Effector memory CD8-positive, alpha-beta T cell (primary cell): ENCODE results near the gene CLK1.
"Not testable (repeated sequence)": the region's sequence is repeated elsewhere in the genome, so short reads cannot be mapped to it uniquely, and the experiment has no call there.

ENCODE experiments used
- ATAC-seq: fragments of 150-1000 bp; cut with Tn5 transposase; replicated peaks from 2 replicates; pipeline ENCODE4 v1.10.0; 2021; ENCODE audit warnings: mild to moderate bottlenecking, moderate library complexity
- DNase-seq, 3 experiments: peaks; one replicate each; pipeline ENCODE4 v3.0.0; 2021
- H3K27ac Mint-ChIP-seq, 2 donors: one replicate each; pipeline ENCODE4 v1.8.0; 2022; ENCODE audit warnings: mild to moderate bottlenecking in 2 of 2, mixed read lengths in 2 of 2, moderate library complexity in 2 of 2
- H3K27me3 Mint-ChIP-seq, 2 donors: one replicate each; pipeline ENCODE4 v1.8.0; 2022; ENCODE audit warnings: mixed read lengths in 2 of 2
- H3K36me3 Mint-ChIP-seq: one replicate; pipeline ENCODE4 v1.8.0; 2022; ENCODE audit warnings: mild to moderate bottlenecking, moderate library complexity, mixed read lengths; ENCODE audit not compliant: insufficient read depth
- H3K4me1 Mint-ChIP-seq, 2 donors: one replicate each; pipeline ENCODE4 v1.8.0; 2022; ENCODE audit warnings: low read depth in 2 of 2, mixed read lengths in 2 of 2
- H3K4me3 Mint-ChIP-seq, 2 donors: one replicate each; pipeline ENCODE4 v1.8.0; 2022; ENCODE audit warnings: mild to moderate bottlenecking in 2 of 2, mixed read lengths in 2 of 2, moderate library complexity in 2 of 2
- H3K9me3 Mint-ChIP-seq, 2 donors: one replicate each; pipeline ENCODE4 v1.8.0; 2022; ENCODE audit warnings: mixed read lengths in 2 of 2
- total RNA-seq, 9 experiments: gene quantifications; one replicate each; lab custom pipeline; 2026; lab: John Stamatoyannopoulos, UW

CLK1 gene
- total RNA-seq: 165 to 1,156 (median 398) reads per million in 9 experiments

GRCh38 chr2:200864176-200865034 is at the start of gene CLK1:
Gene CLK1 (minus strand): TSS chr2:200864658. CDS start chr2:200861862, 2,796 bp downstream.
- ATAC-seq: peak; percentile 80
- H3K36me3 Mint-ChIP-seq: peaks cover 55% of the 10 kb centered on the region
- H3K9me3 Mint-ChIP-seq: no peaks in the 10 kb centered on the region
- peak; percentile 93 to 95 (median 94) for DNase-seq
- peaks cover 29 to 31% of the 10 kb centered on the region in 2 donors for H3K4me1 Mint-ChIP-seq
- H3K4me3 Mint-ChIP-seq: peak within 1 kb of the TSS; percentile 81 to 92
- H3K27ac Mint-ChIP-seq: peak within 1 kb of the TSS; percentile 100
- no peaks in the 10 kb centered on the region for H3K27me3 Mint-ChIP-seq

GRCh38 chr2:200913654-200914053 is 49.2 kb upstream of the CLK1 start:
- no peak for DNase-seq
- no peak overlapping the region for H3K27ac Mint-ChIP-seq
- ATAC-seq: no peak
- no peaks in the 10 kb centered on the region for H3K9me3 Mint-ChIP-seq
- no peaks in the 10 kb centered on the region for H3K27me3 Mint-ChIP-seq
- peaks cover 87% of the 10 kb centered on the region for H3K36me3 Mint-ChIP-seq
- H3K4me1 Mint-ChIP-seq: no peaks in the 10 kb centered on the region
- no peak overlapping the region for H3K4me3 Mint-ChIP-seq

- Mint-ChIP-seq H3K9me3 (no peaks in the 10 kb centered on the region), H3K27me3 (no peaks in the 10 kb centered on the region), H3K4me1 (no peaks in the 10 kb centered on the region), H3K4me3 (no peak overlapping the region), H3K27ac (no peak overlapping the region), H3K36me3 (peaks cover 68% of the 10 kb centered on the region)
- ATAC-seq (no peak), DNase-seq (no peak)
Observed at GRCh38 chr2:200909958-200910357, 45.5 kb upstream of the CLK1 start.

GRCh38 chr2:200905618-200906296 is 41.3 kb upstream of the CLK1 start:
- no peaks in the 10 kb centered on the region for H3K9me3 Mint-ChIP-seq
- peaks cover 2 to 7% of the 10 kb centered on the region in 2 donors for H3K4me1 Mint-ChIP-seq
- H3K27me3 Mint-ChIP-seq: no peaks in the 10 kb centered on the region
- peak overlapping the region; percentile 4 to 32 for H3K27ac Mint-ChIP-seq
- DNase-seq: peak; percentile 22 to 29 (median 23)
- H3K36me3 Mint-ChIP-seq: peaks cover 57% of the 10 kb centered on the region
- no peak for ATAC-seq
- H3K4me3 Mint-ChIP-seq: no peak overlapping the region

GRCh38 chr2:200901459-200902072 is 37.1 kb upstream of the CLK1 start:
- H3K4me1 Mint-ChIP-seq: peaks cover 2 to 7% of the 10 kb centered on the region in 2 donors
- H3K27me3 Mint-ChIP-seq: no peaks in the 10 kb centered on the region
- peak; percentile 100 for ATAC-seq
- H3K9me3 Mint-ChIP-seq: no peaks in the 10 kb centered on the region
- H3K4me3 Mint-ChIP-seq: no peak overlapping the region
- DNase-seq: peak; percentile 69 to 80 (median 72)
- peak overlapping the region; percentile 23 to 29 for H3K27ac Mint-ChIP-seq
- peaks cover 44% of the 10 kb centered on the region for H3K36me3 Mint-ChIP-seq

GRCh38 chr2:200899482-200899881 is 35.0 kb upstream of the CLK1 start:
- DNase-seq: no peak

GRCh38 chr2:200888704-200889625 is 24.5 kb upstream of the CLK1 start, which contains the start of the genes NIF3L1 and PPIL3:
Gene NIF3L1 (plus strand): TSS chr2:200889371. CDS start chr2:200891944, 2,573 bp downstream.
Gene PPIL3 (minus strand): TSS chr2:200889077. CDS start chr2:200887615, 1,462 bp downstream.
- peaks cover 27 to 32% of the 10 kb centered on the region in 2 donors for H3K4me1 Mint-ChIP-seq
- DNase-seq (peak; percentile 95), ATAC-seq (peak; percentile 78)
- no peaks in the 10 kb centered on the region for H3K27me3 Mint-ChIP-seq
- H3K9me3 Mint-ChIP-seq: no peaks in the 10 kb centered on the region
- peak within 1 kb of the TSS; percentile 99 to 100 for H3K27ac Mint-ChIP-seq
- H3K36me3 Mint-ChIP-seq: peaks cover 64% of the 10 kb centered on the region
- H3K4me3 Mint-ChIP-seq: peak within 1 kb of the TSS; percentile 91 to 98

More at GRCh38 chr2:200899482-200899881, 35.0 kb upstream of the CLK1 start:
- ATAC-seq: no peak
- H3K27ac Mint-ChIP-seq: peak overlapping the region in 1 of 2 donors; percentile 87
- no peak overlapping the region for H3K4me3 Mint-ChIP-seq
- H3K4me1 Mint-ChIP-seq: peaks cover 2 to 7% of the 10 kb centered on the region in 2 donors
- no peaks in the 10 kb centered on the region for H3K27me3 Mint-ChIP-seq
- H3K36me3 Mint-ChIP-seq: peaks cover 54% of the 10 kb centered on the region
- no peaks in the 10 kb centered on the region for H3K9me3 Mint-ChIP-seq

GRCh38 chr2:200881715-200882249 is 17.3 kb upstream of the CLK1 start:
- H3K4me1 Mint-ChIP-seq, H3K27me3 Mint-ChIP-seq, DNase-seq, H3K4me3 Mint-ChIP-seq, H3K9me3 Mint-ChIP-seq, ATAC-seq: not testable (repeated sequence)
- Mint-ChIP-seq H3K27ac (peak overlapping the region in 1 of 2 donors; percentile 21), H3K36me3 (peaks cover 79% of the 10 kb centered on the region)

GRCh38 chr2:200878289-200878880 is 13.9 kb upstream of the CLK1 start:
- no peaks in the 10 kb centered on the region for H3K4me1 Mint-ChIP-seq
- DNase-seq: no peak
- H3K27me3 Mint-ChIP-seq: no peaks in the 10 kb centered on the region
- peaks cover 83% of the 10 kb centered on the region for H3K36me3 Mint-ChIP-seq
- no peak overlapping the region for H3K4me3 Mint-ChIP-seq
- no peaks in the 10 kb centered on the region for H3K9me3 Mint-ChIP-seq
- no peak for ATAC-seq
- peak overlapping the region in 1 of 2 donors; percentile 55 for H3K27ac Mint-ChIP-seq

- no peak overlapping the region for H3K27ac Mint-ChIP-seq
- ATAC-seq: no peak
- no peaks in the 10 kb centered on the region for H3K27me3 Mint-ChIP-seq
- H3K36me3 Mint-ChIP-seq: peaks cover 82% of the 10 kb centered on the region
- H3K9me3 Mint-ChIP-seq: no peaks in the 10 kb centered on the region
- H3K4me3 Mint-ChIP-seq: no peak overlapping the region
- no peaks in the 10 kb centered on the region for H3K4me1 Mint-ChIP-seq
- DNase-seq: no peak
Observed at GRCh38 chr2:200877443-200877842, 13.0 kb upstream of the CLK1 start.

- Mint-ChIP-seq H3K27me3 (no peaks in the 10 kb centered on the region), H3K36me3 (peaks cover 56% of the 10 kb centered on the region), H3K27ac (no peak overlapping the region), H3K4me1 (peaks cover 5% of the 10 kb centered on the region in 2 donors), H3K9me3 (no peaks in the 10 kb centered on the region), H3K4me3 (no peak overlapping the region)
- ATAC-seq (no peak), DNase-seq (no peak)
Observed at GRCh38 chr2:200873560-200873959, 9.1 kb upstream of the CLK1 start.

GRCh38 chr2:200871151-200871550 is 6.7 kb upstream of the CLK1 start:
- Mint-ChIP-seq H3K4me1 (peaks cover 6 to 7% of the 10 kb centered on the region in 2 donors), H3K36me3 (peaks cover 42% of the 10 kb centered on the region), H3K27ac (no peak overlapping the region), H3K27me3 (no peaks in the 10 kb centered on the region), H3K9me3 (no peaks in the 10 kb centered on the region), H3K4me3 (no peak overlapping the region)
- no peak for DNase-seq
- no peak for ATAC-seq
